K562 treated with DMSO at 1 percent for 48 hours (cell line): ENCODE data around the gene HNRNPH2. TPM values are rescaled to one million over a fixed set of nuclear protein-coding genes. Genes with fewer than 3 reads are reported as not detected.

Experiments used
- total RNA-seq: library from RNA; unstranded; fragments of 300-600 nt; gene quantifications from 2 replicates; pipeline ENCODE4 v1.2.3, GENCODE V29; 2022; ENCODE audit warnings: low replicate concordance; ENCODE audit errors: extremely low read depth

The HNRNPH2 gene
- total RNA-seq, result not detected in 2 replicates

GRCh38 chrX:101407748-101408531, at the start of gene HNRNPH2, which contains the start of gene GLA:
Gene HNRNPH2 (plus strand): TSS chrX:101408222. CDS start chrX:101411989, 3,767 bp downstream.
Gene GLA (minus strand): TSS chrX:101407925. CDS start chrX:101407903, 22 bp downstream.

GRCh38 chrX:101385795-101386541, 22.1 kb upstream of the HNRNPH2 start, which contains the start of gene BTK:
Gene BTK (minus strand): TSS chrX:101386191. CDS start chrX:101375284, 10,907 bp downstream.

GRCh38 chrX:101390664-101391525, 17.1 kb upstream of the HNRNPH2 start, which contains the start of gene RPL36A:
Gene RPL36A (plus strand): TSS chrX:101391011. CDS start chrX:101391044, 33 bp downstream.

Other genes starting within 250 kb of the HNRNPH2 start
- gene DRP2, start 188.4 kb upstream of the HNRNPH2 start, total RNA-seq, result not detected in 2 replicates
- not detected in 2 replicates for gene TAF7L, start 116.9 kb upstream of the HNRNPH2 start, total RNA-seq
- gene TIMM8A, start 59.5 kb upstream of the HNRNPH2 start, total RNA-seq, result not detected in 2 replicates
- not detected in 2 replicates for gene BTK, start 22.0 kb upstream of the HNRNPH2 start, total RNA-seq
- gene RPL36A, start 17.2 kb upstream of the HNRNPH2 start, total RNA-seq, result 6,008 TPM in 1 of 2 replicates, not detected in the other
- gene GLA, start 297 bp upstream of the HNRNPH2 start, total RNA-seq, result not detected in 2 replicates
- not detected in 2 replicates for gene ARMCX4, start 77.2 kb downstream of the HNRNPH2 start, total RNA-seq
- not detected in 2 replicates for gene ARMCX1, start 142.3 kb downstream of the HNRNPH2 start, total RNA-seq
- gene ARMCX6, start 209.8 kb downstream of the HNRNPH2 start, total RNA-seq, result not detected in 2 replicates
- not detected in 2 replicates for gene ARMCX3, start 214.9 kb downstream of the HNRNPH2 start, total RNA-seq